Fibroblast of lung (primary cell): ENCODE results near the gene PMEPA1. TPM values are rescaled to one million over a fixed set of nuclear protein-coding genes. Genes with fewer than 3 reads are reported as not detected.

Experiments used
- DNase-seq, 2 donors: peaks; one replicate each; pipeline versions ENCODE4 v3.0.0 to v3.0.0-alpha.2; 2010; ENCODE audit warnings: low read depth in 2 of 2
- H2AFZ ChIP-seq: 2 replicates; pipeline ENCODE4 v1.5.1; 2012; ENCODE audit warnings: low read length, control low read depth, inconsistent platforms
- H3K27ac ChIP-seq: 2 replicates; pipeline ENCODE4 v1.5.1; 2011; ENCODE audit warnings: low read length, control low read depth; ENCODE audit not compliant: insufficient read depth
- H3K27me3 ChIP-seq: 2 replicates; pipeline ENCODE4 v1.5.1; 2011; ENCODE audit warnings: mild to moderate bottlenecking, low read length; ENCODE audit not compliant: control insufficient read depth, insufficient read depth
- H3K36me3 ChIP-seq: 2 replicates; pipeline ENCODE4 v1.5.1; 2011; ENCODE audit warnings: low read length; ENCODE audit not compliant: control insufficient read depth, insufficient read depth
- H3K4me1 ChIP-seq: 2 replicates; pipeline ENCODE4 v1.5.1; 2011; ENCODE audit warnings: low read length; ENCODE audit not compliant: control insufficient read depth, insufficient read depth; ENCODE audit errors: extremely low read depth
- H3K4me2 ChIP-seq: 2 replicates; pipeline ENCODE4 v1.5.1; 2011; ENCODE audit warnings: low read length, control low read depth; ENCODE audit not compliant: insufficient read depth; ENCODE audit errors: extremely low read depth
- H3K4me3 ChIP-seq, 4 experiments: fragments of 200-600 bp in 1 of 4; sonication (generic) in 1 of 4; replicated peaks in 1 of 4; 2 replicates each; pipeline ENCODE4 v1.5.1; 2011 to 2016; ENCODE audit warnings: low read length in 4 of 4, low read depth in 3 of 4, mild to moderate bottlenecking in 3 of 4, control low read depth in 2 of 4, inconsistent platforms in 1 of 4, mixed read lengths in 1 of 4; ENCODE audit not compliant: insufficient read depth in 1 of 4; ENCODE audit errors: control extremely low read depth in 1 of 4
- H3K79me2 ChIP-seq: 2 replicates; pipeline ENCODE4 v1.5.1; 2012; ENCODE audit warnings: mild to moderate bottlenecking, low read length, inconsistent platforms; ENCODE audit not compliant: control insufficient read depth, insufficient read depth
- H3K9ac ChIP-seq: 2 replicates; pipeline ENCODE4 v1.5.1; 2011; ENCODE audit warnings: mild to moderate bottlenecking, low read length, control low read depth; ENCODE audit not compliant: insufficient read depth
- H3K9me3 ChIP-seq: 2 replicates; pipeline ENCODE4 v1.5.1; 2012; ENCODE audit warnings: low read depth, low read length; ENCODE audit not compliant: control insufficient read depth, insufficient read depth
- H4K20me1 ChIP-seq: 2 replicates; pipeline ENCODE4 v1.5.1; 2011; ENCODE audit warnings: low read length; ENCODE audit not compliant: control insufficient read depth, insufficient read depth; ENCODE audit errors: extremely low read depth
- EZH2 ChIP-seq: IDR thresholded peaks from 2 replicates; pipeline ENCODE4 v1.5.1; 2012; ENCODE audit warnings: low read length, control low read depth, mild to moderate bottlenecking; ENCODE audit errors: missing control alignments
- polyA plus RNA-seq, 2 donors: library from polyadenylated mRNA; depleted of rRNA in 1 of 2; stranded (reverse) in 1 of 2; unstranded in 1 of 2; fragments of >200 nt; gene quantifications; 2 replicates each; pipeline ENCODE4 v1.2.1, GENCODE V29; 2011 to 2012; ENCODE audit warnings: missing spikeins in 1 of 2
- total RNA-seq: library from RNA; depleted of rRNA; stranded (reverse); fragments of >200 nt; gene quantifications from 2 replicates; pipeline ENCODE4 v1.2.1, GENCODE V29; 2014
- TF ChIP-seq, protein P1 (sequence below), 2 donors: IDR thresholded peaks in 1 of 2; conservative IDR thresholded peaks in 1 of 2; 1 replicate in 1 of 2; 2 replicates in 1 of 2; pipeline ENCODE4 v1.5.1; 2011 to 2012; ENCODE audit warnings: low read length in 2 of 2, control low read depth in 1 of 2, inconsistent platforms in 1 of 2, low read depth in 1 of 2, mild to moderate bottlenecking in 1 of 2

The PMEPA1 gene
- total and polyA plus RNA-seq, 2 donors (not counting 1 experiment from before 2014, with no cell fraction given), result 0.19 to 0.33 TPM

DNA sequence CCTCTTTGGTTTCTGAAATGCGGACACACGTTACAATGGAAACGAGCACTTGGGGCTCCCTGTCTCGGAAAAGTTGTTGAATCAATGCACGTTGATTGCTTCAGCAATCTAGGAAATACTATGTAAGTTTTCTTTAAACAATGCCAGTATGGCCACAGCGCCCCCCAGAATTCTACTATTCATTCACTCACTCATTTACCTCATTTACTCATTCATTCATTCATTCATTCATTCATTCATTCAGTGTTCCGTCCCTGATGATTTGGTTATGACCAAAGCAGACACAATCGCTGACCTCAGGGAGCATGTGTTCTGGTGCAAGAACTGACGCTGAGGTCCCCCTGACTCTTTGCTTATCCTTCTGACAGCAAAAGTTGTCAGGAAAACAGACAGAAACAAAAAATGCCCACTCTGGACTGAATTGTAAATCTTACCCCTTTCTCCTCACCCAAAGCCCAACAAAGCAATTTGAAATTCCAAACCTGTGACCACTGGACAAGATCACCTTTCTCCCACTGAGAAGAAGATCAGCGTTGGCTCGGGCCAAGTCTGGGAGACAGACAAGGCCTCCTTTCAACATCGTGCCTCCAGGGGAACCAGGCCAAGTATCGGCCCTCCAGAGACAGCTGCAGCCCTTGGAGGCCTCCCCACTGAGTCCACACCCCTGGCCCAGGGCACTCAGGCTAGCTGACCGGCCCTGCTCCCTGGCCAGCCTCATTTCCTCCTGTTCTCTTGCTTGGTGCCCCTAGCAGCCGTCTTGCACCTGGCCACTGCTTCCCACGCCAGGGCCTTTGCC is 15.0 kb upstream of the PMEPA1 start:
- no peaks in the 10 kb centered on the region for H3K36me3 ChIP-seq
- no peak overlapping the region for H2AFZ ChIP-seq
- no peak overlapping the region for H3K9ac ChIP-seq
- H3K79me2 ChIP-seq, result no peaks in the 10 kb centered on the region
- no peak for TF ChIP-seq EZH2
- TF ChIP-seq, protein P1, sequence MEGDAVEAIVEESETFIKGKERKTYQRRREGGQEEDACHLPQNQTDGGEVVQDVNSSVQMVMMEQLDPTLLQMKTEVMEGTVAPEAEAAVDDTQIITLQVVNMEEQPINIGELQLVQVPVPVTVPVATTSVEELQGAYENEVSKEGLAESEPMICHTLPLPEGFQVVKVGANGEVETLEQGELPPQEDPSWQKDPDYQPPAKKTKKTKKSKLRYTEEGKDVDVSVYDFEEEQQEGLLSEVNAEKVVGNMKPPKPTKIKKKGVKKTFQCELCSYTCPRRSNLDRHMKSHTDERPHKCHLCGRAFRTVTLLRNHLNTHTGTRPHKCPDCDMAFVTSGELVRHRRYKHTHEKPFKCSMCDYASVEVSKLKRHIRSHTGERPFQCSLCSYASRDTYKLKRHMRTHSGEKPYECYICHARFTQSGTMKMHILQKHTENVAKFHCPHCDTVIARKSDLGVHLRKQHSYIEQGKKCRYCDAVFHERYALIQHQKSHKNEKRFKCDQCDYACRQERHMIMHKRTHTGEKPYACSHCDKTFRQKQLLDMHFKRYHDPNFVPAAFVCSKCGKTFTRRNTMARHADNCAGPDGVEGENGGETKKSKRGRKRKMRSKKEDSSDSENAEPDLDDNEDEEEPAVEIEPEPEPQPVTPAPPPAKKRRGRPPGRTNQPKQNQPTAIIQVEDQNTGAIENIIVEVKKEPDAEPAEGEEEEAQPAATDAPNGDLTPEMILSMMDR (conservative IDR thresholded peaks at IDR 0.05 in 1 of 2, IDR thresholded peaks at IDR 0.05 in 1 of 2; ENCODE audit: low read depth in 1 of 2, low read length in 2 of 2), result no peak
- H3K27me3 ChIP-seq, result peaks cover 3% of the 10 kb centered on the region
- no peaks in the 10 kb centered on the region for H4K20me1 ChIP-seq
- H3K9me3 ChIP-seq, result no peaks in the 10 kb centered on the region
- no peak overlapping the region for H3K27ac ChIP-seq
- DNase-seq, result no peak
- no peak overlapping the region for H3K4me3 ChIP-seq
- H3K4me1 ChIP-seq, result no peaks in the 10 kb centered on the region
- H3K4me2 ChIP-seq, result no peak overlapping the region

DNA sequence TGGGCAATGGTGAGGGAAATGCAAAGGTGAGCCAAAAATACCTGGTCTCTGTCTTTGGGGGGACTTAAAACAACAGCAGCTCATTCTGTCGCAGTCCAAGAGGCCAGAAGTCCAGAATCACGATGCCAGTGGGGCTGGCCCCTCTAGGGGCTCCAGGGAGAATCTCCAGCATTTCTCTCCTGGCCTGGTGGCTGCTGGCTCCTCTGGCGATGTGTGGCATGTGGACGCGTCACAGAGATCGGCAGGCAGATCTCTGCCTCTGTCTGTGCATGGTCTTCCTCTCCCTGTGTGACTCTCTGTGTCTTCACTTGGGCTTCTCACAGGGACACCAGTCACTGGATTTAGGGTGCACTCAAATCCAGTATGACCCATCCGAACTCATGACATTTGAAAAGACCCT is 14.0 kb upstream of the PMEPA1 start:
- no peak overlapping the region for H3K4me3 ChIP-seq
- no peak overlapping the region for H2AFZ ChIP-seq
- no peak overlapping the region for H3K9ac ChIP-seq
- H3K4me2 ChIP-seq, result no peak overlapping the region
- no peak overlapping the region for H3K27ac ChIP-seq
- H3K9me3 ChIP-seq, result no peaks in the 10 kb centered on the region
- no peaks in the 10 kb centered on the region for H3K4me1 ChIP-seq
- no peak for DNase-seq
- TF ChIP-seq, protein P1 (conservative IDR thresholded peaks at IDR 0.05 in 1 of 2, IDR thresholded peaks at IDR 0.05 in 1 of 2; ENCODE audit: low read depth in 1 of 2, low read length in 2 of 2), result no peak
- TF ChIP-seq EZH2, result no peak
- H4K20me1 ChIP-seq, result no peaks in the 10 kb centered on the region
- no peaks in the 10 kb centered on the region for H3K79me2 ChIP-seq
- no peaks in the 10 kb centered on the region for H3K27me3 ChIP-seq
- no peaks in the 10 kb centered on the region for H3K36me3 ChIP-seq

DNA sequence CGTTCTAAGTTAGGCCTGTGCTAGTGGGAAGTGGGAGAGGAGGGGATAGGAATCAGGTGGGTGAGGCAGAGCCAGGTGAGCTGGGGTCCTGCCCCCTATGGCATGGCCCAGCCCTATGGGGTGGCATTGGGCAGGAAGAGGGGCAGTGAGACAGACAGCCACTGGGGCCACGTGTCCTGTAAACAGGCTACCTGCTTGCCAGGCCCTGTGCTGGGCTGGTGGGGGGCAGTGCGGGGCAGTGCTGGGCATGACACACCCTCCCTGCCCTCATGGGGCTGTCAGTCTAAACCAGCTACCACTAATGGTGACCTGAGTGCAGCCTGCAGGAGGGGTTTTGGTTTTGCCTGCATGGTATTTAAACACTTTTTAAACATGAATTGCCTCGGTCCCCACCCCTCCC is 10.1 kb upstream of the PMEPA1 start:
- Histone ChIP-seq H3K4me2 (no peak overlapping the region), H3K4me1 (no peaks in the 10 kb centered on the region), H3K27ac (no peak overlapping the region), H4K20me1 (no peaks in the 10 kb centered on the region), H3K9ac (no peak overlapping the region), H3K79me2 (no peaks in the 10 kb centered on the region), H3K9me3 (no peaks in the 10 kb centered on the region), H3K4me3 (no peak overlapping the region), H2AFZ (no peak overlapping the region), H3K36me3 (no peaks in the 10 kb centered on the region), H3K27me3 (no peaks in the 10 kb centered on the region)
- TF ChIP-seq EZH2, result no peak
- TF ChIP-seq, protein P1 (conservative IDR thresholded peaks at IDR 0.05 in 1 of 2, IDR thresholded peaks at IDR 0.05 in 1 of 2; ENCODE audit: low read depth in 1 of 2, low read length in 2 of 2), result no peak
- DNase-seq, result no peak
